Adrenal gland (tissue), 12 donors: ENCODE results near the gene C12orf43. TPM values are rescaled to one million over a fixed set of nuclear protein-coding genes. Genes with fewer than 3 reads are reported as not detected.

Experiments used
- DNase-seq, 7 donors: peaks; one replicate each; pipeline ENCODE4 v3.0.0-alpha.2; 2019 to 2020
- H3K27ac ChIP-seq, 5 donors: fragments of 200-600 bp; sonication (generic) in 4 of 5; 1 replicate in 3 of 5; 2 replicates in 2 of 5; pipeline versions ENCODE4 v1.5.1 to v1.8.0; 2016 to 2020; ENCODE audit warnings: mild to moderate bottlenecking in 1 of 5
- H3K27me3 ChIP-seq: fragments of 200-600 bp; 2 replicates; pipeline ENCODE4 v1.8.0; 2021
- H3K36me3 ChIP-seq, 2 donors: fragments of 200-600 bp; replicated peaks in 1 of 2; 1 replicate in 1 of 2; 2 replicates in 1 of 2; pipeline versions ENCODE4 v1.5.1 to v1.8.0; 2018 to 2022
- H3K4me1 ChIP-seq, 2 donors: fragments of 200-600 bp; replicated peaks in 1 of 2; 1 replicate in 1 of 2; 2 replicates in 1 of 2; pipeline versions ENCODE4 v1.5.1 to v1.8.0; 2018 to 2021
- H3K4me3 ChIP-seq, 4 donors: fragments of 200-600 bp; sonication (generic) in 3 of 4; one replicate each; pipeline ENCODE4 v1.5.1; 2016 to 2018
- H3K9me3 ChIP-seq, 3 donors: fragments of 200-600 bp; sonication (generic) in 1 of 3; replicated peaks in 1 of 3; 1 replicate in 2 of 3; 2 replicates in 1 of 3; pipeline versions ENCODE4 v1.5.1 to v1.8.0; 2016 to 2021
- POLR2A ChIP-seq, 2 donors: fragments of 450-650 bp; IDR thresholded peaks; one replicate each; pipeline ENCODE4 v1.6.1; 2017; ENCODE audit warnings: antibody characterized with exemption in 2 of 2, mild to moderate bottlenecking in 2 of 2, moderate library complexity in 1 of 2
- WGBS, 4 donors: extraction: QIAGEN DNeasy Blood & Tissue Kit in 2 of 4; methylation state at CpG; one replicate each; pipeline versions ENCODE4 v1.1.5 to v1.1.7; 2013 to 2017; 5-methylcytosine and 5-hydroxymethylcytosine counted together
- intact Hi-C, 2 donors: fragments of 100-400 bp; cut with DNase I; formaldehyde crosslinking; loops; one replicate each; pipeline versions ENCODE4 v1.14.1 to v1.15.0; 2022 to 2023
- polyA plus RNA-seq, 3 donors: library from polyadenylated mRNA; stranded (reverse); fragments of 200-250 nt in 2 of 3; fragments of 350-450 nt in 1 of 3; fragmentation: Illumina TruSeq in 1 of 3; extraction: RNeasy Lipid Tissue Mini Kit (QIAGEN cat#74804) in 1 of 3; gene quantifications; one replicate each; pipeline ENCODE4 v1.2.3, GENCODE V29; 2013 to 2014
- total RNA-seq, 9 donors: library from RNA; depleted of rRNA in 4 of 9; stranded (reverse); fragments of >200 nt in 4 of 9; fragments of 120-200 nt in 1 of 9; fragmentation: NEBNext Ultra II Directional in 1 of 9; extraction: Animal tissue kit (Norgen Biotek cat#: 25700) in 1 of 9; gene quantifications; one replicate each; pipeline versions ENCODE4 v1.1.0 to v1.2.4, GENCODE V29; 2013 to 2023
- TF ChIP-seq, protein P1 (sequence below), 6 experiments: fragments of 450-650 bp in 4 of 6; fragments of 200-600 bp in 2 of 6; sonication (generic) in 1 of 6; IDR thresholded peaks; 1 replicate in 5 of 6; 2 replicates in 1 of 6; pipeline versions ENCODE4 v1.5.1 to v1.8.0; 2016 to 2021; ENCODE audit warnings: antibody characterized with exemption in 6 of 6, mild to moderate bottlenecking in 2 of 6, moderate library complexity in 1 of 6
- donor health status: healthy with polysubstance abuse.
- donor health status: Bipolar disorder and iron deficiency.
- donor health status: DM: yes; HTN: yes; CAD: no.
- donor health status: DM: no; HTN: no; CAD: no.
- donor health status: DM: no; HTN: no; CAD: no.
- donor health status: DM: yes; HTN: yes; CAD: no.

The C12orf43 gene
- total and polyA plus RNA-seq, 12 donors = 8.9 to 20.0 (median 13.5) TPM

DNA sequence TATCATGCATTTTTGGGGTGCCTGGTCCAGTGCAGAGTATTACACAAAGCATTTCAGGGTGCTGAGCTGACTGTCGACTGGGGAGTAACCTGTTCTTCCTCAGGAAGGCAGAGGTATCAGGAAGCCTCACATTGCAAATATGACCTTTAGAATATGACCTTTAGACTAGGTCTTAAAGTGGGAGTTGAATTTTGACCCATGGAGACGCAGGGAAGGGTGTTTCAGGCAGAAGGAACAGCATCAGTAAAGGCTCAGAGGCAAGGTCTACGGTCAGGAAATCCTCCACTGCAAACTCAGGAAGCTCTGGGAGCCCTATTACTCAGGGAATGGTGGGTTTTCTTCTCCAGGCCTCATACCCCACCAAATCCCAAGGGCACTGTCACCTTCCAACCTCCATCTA, 26.6 kb downstream of the C12orf43 start:
- TF ChIP-seq, protein P1, sequence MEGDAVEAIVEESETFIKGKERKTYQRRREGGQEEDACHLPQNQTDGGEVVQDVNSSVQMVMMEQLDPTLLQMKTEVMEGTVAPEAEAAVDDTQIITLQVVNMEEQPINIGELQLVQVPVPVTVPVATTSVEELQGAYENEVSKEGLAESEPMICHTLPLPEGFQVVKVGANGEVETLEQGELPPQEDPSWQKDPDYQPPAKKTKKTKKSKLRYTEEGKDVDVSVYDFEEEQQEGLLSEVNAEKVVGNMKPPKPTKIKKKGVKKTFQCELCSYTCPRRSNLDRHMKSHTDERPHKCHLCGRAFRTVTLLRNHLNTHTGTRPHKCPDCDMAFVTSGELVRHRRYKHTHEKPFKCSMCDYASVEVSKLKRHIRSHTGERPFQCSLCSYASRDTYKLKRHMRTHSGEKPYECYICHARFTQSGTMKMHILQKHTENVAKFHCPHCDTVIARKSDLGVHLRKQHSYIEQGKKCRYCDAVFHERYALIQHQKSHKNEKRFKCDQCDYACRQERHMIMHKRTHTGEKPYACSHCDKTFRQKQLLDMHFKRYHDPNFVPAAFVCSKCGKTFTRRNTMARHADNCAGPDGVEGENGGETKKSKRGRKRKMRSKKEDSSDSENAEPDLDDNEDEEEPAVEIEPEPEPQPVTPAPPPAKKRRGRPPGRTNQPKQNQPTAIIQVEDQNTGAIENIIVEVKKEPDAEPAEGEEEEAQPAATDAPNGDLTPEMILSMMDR (IDR thresholded peaks at IDR 0.05) = no peak
- no peak for TF ChIP-seq POLR2A (IDR thresholded peaks at IDR 0.05)
- DNase-seq = no peak
- no peak overlapping the region for H3K4me3 ChIP-seq
- intact Hi-C loops = no loop called here
- H3K27ac ChIP-seq = no peak overlapping the region
- H3K9me3 ChIP-seq = no peaks in the 10 kb centered on the region
- H3K4me1 ChIP-seq = no peaks in the 10 kb centered on the region
- 82 to 88% (median 87%) methylated on average over 3 of the region's 3 CpGs for WGBS, 4 donors
- no peaks in the 10 kb centered on the region for H3K36me3 ChIP-seq
- no peaks in the 10 kb centered on the region for H3K27me3 ChIP-seq

- Histone ChIP-seq H3K9me3 (no peaks in the 10 kb centered on the region), H3K4me1 (no peaks in the 10 kb centered on the region), H3K27ac (no peak overlapping the region), H3K36me3 (no peaks in the 10 kb centered on the region), H3K4me3 (no peak overlapping the region), H3K27me3 (no peaks in the 10 kb centered on the region)
- intact Hi-C loops = no loop called here
- WGBS, 4 donors = 78 to 91% (median 89%) methylated on average over 3 to 17 of the region's 17 CpGs
- TF ChIP-seq, protein P1 (IDR thresholded peaks at IDR 0.05) = no peak
- no peak for TF ChIP-seq POLR2A (IDR thresholded peaks at IDR 0.05)
- no peak for DNase-seq
These were observed 27.6 kb downstream of the C12orf43 start for GRCh38 chr12:120988658-120989057.

DNA sequence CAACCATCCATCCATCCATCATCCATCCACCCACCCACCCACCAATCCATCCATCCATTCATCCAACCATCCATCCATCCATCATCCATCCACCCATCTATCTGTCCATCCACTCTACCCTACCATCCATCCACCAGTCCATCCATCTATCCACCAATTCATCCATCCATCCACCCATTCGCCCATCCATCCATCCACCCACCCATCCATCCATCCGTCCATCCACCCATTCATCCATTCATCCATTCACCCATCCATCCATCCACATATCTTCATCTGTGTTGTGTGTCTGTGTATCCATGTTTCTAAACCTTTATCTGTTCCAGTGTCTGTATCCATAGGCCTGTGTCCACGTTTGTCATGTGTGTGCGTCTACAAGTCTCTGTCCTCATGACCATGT, 28.1 kb downstream of the C12orf43 start:
- H3K4me3 ChIP-seq = no peak overlapping the region
- TF ChIP-seq, protein P1 (IDR thresholded peaks at IDR 0.05) = no peak
- no peak for TF ChIP-seq POLR2A (IDR thresholded peaks at IDR 0.05)
- no peaks in the 10 kb centered on the region for H3K36me3 ChIP-seq
- intact Hi-C loops = no loop called here
- no peaks in the 10 kb centered on the region for H3K4me1 ChIP-seq
- H3K27ac ChIP-seq = no peak overlapping the region
- no peak for DNase-seq
- H3K9me3 ChIP-seq = no peaks in the 10 kb centered on the region
- 79 to 85% (median 83%) methylated on average over 4 of the region's 4 CpGs for WGBS, 4 donors
- H3K27me3 ChIP-seq = no peaks in the 10 kb centered on the region

- TF ChIP-seq, protein P1 (IDR thresholded peaks at IDR 0.05) = no peak
- TF ChIP-seq POLR2A (IDR thresholded peaks at IDR 0.05) = no peak
- no peaks in the 10 kb centered on the region for H3K4me1 ChIP-seq
- DNase-seq = no peak
- H3K9me3 ChIP-seq = no peaks in the 10 kb centered on the region
- intact Hi-C loops = no loop called here
- no peaks in the 10 kb centered on the region for H3K27me3 ChIP-seq
- H3K27ac ChIP-seq = no peak overlapping the region
- H3K36me3 ChIP-seq = no peaks in the 10 kb centered on the region
- 82 to 95% (median 86%) methylated on average over 3 of the region's 3 CpGs for WGBS, 4 donors
- no peak overlapping the region for H3K4me3 ChIP-seq
These were observed 31.9 kb downstream of the C12orf43 start for GRCh38 chr12:120984351-120984898.
